ENCODE results near the gene MAP3K2. TPM values are rescaled to one million over a fixed set of nuclear protein-coding genes. Genes with fewer than 3 reads are reported as not detected.

MAP3K2 gene
- total and polyA plus RNA-seq, 2 of the 8 experiments (the other 6 are each of a cell fraction or from before 2014, with no cell fraction given): 2.0 to 23.2 TPM

DNA sequence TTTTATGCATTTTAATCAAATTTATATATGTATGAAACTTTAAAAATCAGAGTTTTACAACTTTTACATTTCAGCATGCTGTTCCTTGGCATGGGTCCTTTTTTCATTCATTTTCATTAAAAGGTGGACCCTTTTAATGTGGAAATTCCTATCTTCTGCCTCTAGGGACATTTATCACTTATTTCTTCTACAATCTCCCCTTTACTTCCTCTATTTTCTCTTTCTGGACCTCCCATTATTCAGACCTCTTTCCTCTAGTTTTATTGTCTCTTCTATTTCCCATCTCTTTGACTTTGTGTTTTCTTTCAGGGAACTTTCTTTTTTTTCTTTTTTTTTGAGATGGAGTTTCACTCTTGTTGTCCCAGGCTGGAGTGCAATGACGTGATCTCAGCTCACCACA is 36.1 kb upstream of the MAP3K2 start:
- Histone ChIP-seq H4K20me1 (replicated peaks in 1 of 2; ENCODE audit: control insufficient read depth in 1 of 2, insufficient read depth in 2 of 2, low read length in 2 of 2) (peaks cover 0 to 2% of the 10 kb centered on the region in 2 experiments), H3K9me3 (ENCODE audit: insufficient read depth in 2 of 2, low read depth in 1 of 2, low read length in 1 of 2) (no peaks in the 10 kb centered on the region), H4K8ac (ENCODE audit: extremely low read depth, insufficient read depth, low read length) (no peak overlapping the region), H3K56ac (replicated peaks; ENCODE audit: insufficient read length, low read depth, low read length) (no peak overlapping the region), H3K18ac (ENCODE audit: extremely low read depth, low read length) (no peak overlapping the region), H3K79me2 (ENCODE audit: control insufficient read depth in 1 of 2, insufficient read depth in 2 of 2, low read length in 2 of 2) (no peaks in the 10 kb centered on the region), H3K14ac (ENCODE audit: insufficient read length) (no peak overlapping the region), H2BK20ac (ENCODE audit: low read length) (no peak overlapping the region), H2AK5ac (ENCODE audit: low read depth, low read length) (no peak overlapping the region), H3K27ac (ENCODE audit: low read depth, low read length) (no peak overlapping the region), H2AFZ (ENCODE audit: low read length) (no peak overlapping the region), H3K23me2 (ENCODE audit: low read depth, low read length) (peaks cover 12% of the 10 kb centered on the region), H3K4me2 (ENCODE audit: insufficient read depth in 1 of 2, low read depth in 2 of 2, low read length in 2 of 2) (peak overlapping the region; percentile 87 to 97), H3K4ac (replicated peaks; ENCODE audit: insufficient read length, low read depth, low read length) (no peak overlapping the region), H3K4me1 (replicated peaks in 1 of 4; ENCODE audit: control insufficient read depth in 3 of 4, insufficient read depth in 4 of 4, low read length in 3 of 4) (peaks cover 0 to 13% (median 5%) of the 10 kb centered on the region in 4 experiments; a peak in 5 of 7 replicates), H2BK12ac (ENCODE audit: low read depth, low read length) (no peak overlapping the region), H3K27me3 (replicated peaks in 1 of 4; ENCODE audit: control insufficient read depth in 3 of 4, extremely low read depth in 1 of 4, insufficient read depth in 3 of 4, low read length in 3 of 4) (peaks cover 0 to 29% (median 27%) of the 10 kb centered on the region in 4 experiments; a peak in 6 of 7 replicates), H3K4me3 (ENCODE audit: extremely low read depth in 1 of 4, insufficient read depth in 2 of 4, low read depth in 3 of 4, low read length in 4 of 4) (peak overlapping the region; percentile 57 to 85 (median 59); a peak in 7 of 8 replicates), H4K91ac (replicated peaks; ENCODE audit: insufficient read length, low read length) (no peak overlapping the region), H3K23ac (ENCODE audit: insufficient read length) (no peak overlapping the region), H3K36me3 (ENCODE audit: control insufficient read depth in 2 of 4, insufficient read depth in 4 of 4, low read length in 3 of 4) (no peaks in the 10 kb centered on the region), H3K79me1 (ENCODE audit: low read depth, low read length) (no peaks in the 10 kb centered on the region), H2BK120ac (replicated peaks; ENCODE audit: low read depth, low read length) (no peak overlapping the region), H4K5ac (ENCODE audit: insufficient read length, low read depth, low read length) (no peak overlapping the region), H3K9ac (replicated peaks in 1 of 4; ENCODE audit: extremely low read depth in 1 of 4, low read depth in 3 of 4, low read length in 3 of 4) (no peak overlapping the region), H2BK15ac (ENCODE audit: low read length) (no peak overlapping the region), H2BK5ac (ENCODE audit: low read depth, low read length) (no peak overlapping the region)
- no peak for FAIRE-seq
- CTCF ChIA-PET (ENCODE audit: partially characterized antibody): interaction anchor here (0.7 to 9.2 kb wide), 10 partner anchors 8 to 227 kb away, joined by 3 to 74 read pairs (median 8); partner anchors contain the start of gene PROC
- POLR2A ChIA-PET (ENCODE audit: partially characterized antibody): interaction anchor here (1.2 to 1.7 kb wide), 5 partner anchors 9 to 103 kb away, joined by 3 to 5 read pairs (median 3); no protein-coding TSS in a partner anchor
- no peak for DNase-seq (ENCODE audit: low read depth in 1 of 2, low spot score in 2 of 2)
- TF ChIP-seq TAF7 (optimal IDR thresholded peaks at IDR 0.05; ENCODE audit: borderline replicate concordance, low read depth, low read length): no peak
- TF ChIP-seq ZNF274 (IDR thresholded peaks at IDR 0.05; ENCODE audit: borderline replicate concordance, extremely low read depth, low read length): no peak
- TF ChIP-seq, protein P1, sequence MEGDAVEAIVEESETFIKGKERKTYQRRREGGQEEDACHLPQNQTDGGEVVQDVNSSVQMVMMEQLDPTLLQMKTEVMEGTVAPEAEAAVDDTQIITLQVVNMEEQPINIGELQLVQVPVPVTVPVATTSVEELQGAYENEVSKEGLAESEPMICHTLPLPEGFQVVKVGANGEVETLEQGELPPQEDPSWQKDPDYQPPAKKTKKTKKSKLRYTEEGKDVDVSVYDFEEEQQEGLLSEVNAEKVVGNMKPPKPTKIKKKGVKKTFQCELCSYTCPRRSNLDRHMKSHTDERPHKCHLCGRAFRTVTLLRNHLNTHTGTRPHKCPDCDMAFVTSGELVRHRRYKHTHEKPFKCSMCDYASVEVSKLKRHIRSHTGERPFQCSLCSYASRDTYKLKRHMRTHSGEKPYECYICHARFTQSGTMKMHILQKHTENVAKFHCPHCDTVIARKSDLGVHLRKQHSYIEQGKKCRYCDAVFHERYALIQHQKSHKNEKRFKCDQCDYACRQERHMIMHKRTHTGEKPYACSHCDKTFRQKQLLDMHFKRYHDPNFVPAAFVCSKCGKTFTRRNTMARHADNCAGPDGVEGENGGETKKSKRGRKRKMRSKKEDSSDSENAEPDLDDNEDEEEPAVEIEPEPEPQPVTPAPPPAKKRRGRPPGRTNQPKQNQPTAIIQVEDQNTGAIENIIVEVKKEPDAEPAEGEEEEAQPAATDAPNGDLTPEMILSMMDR (IDR thresholded peaks at IDR 0.05; ENCODE audit: control extremely low read depth in 1 of 3, insufficient read depth in 1 of 3, low read depth in 1 of 3, low read length in 3 of 3): peak in 1 of 3 experiments; percentile 6; a peak in 1 of 4 replicates
- no peak for TF ChIP-seq KDM5A (IDR thresholded peaks at IDR 0.05; ENCODE audit: low read length)
- TF ChIP-seq GTF2F1 (IDR thresholded peaks at IDR 0.05; ENCODE audit: borderline replicate concordance, low read depth, low read length): no peak
- TF ChIP-seq, protein P2, sequence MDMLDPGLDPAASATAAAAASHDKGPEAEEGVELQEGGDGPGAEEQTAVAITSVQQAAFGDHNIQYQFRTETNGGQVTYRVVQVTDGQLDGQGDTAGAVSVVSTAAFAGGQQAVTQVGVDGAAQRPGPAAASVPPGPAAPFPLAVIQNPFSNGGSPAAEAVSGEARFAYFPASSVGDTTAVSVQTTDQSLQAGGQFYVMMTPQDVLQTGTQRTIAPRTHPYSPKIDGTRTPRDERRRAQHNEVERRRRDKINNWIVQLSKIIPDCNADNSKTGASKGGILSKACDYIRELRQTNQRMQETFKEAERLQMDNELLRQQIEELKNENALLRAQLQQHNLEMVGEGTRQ (IDR thresholded peaks at IDR 0.05; ENCODE audit: low read length): no peak
- 67% methylated on average over 1 of the region's 1 CpG; no CpG with 5 or more reads in 1 of the 2 experiments for WGBS, 2 experiments (ENCODE audit: extremely low coverage in 1 of 2, insufficient coverage in 1 of 2, insufficient read length in 1 of 2, insufficient replicate concordance in 2 of 2, low coverage in 1 of 2, low lambda C conversion rate in 2 of 2, missing lambda C conversion rate in 1 of 2)
